HCT116 (cell line): ENCODE results near the gene DDN. TPM values are rescaled to one million over a fixed set of nuclear protein-coding genes. Genes with fewer than 3 reads are reported as not detected.

Experiments
- ATAC-seq: fragments of 200-7000 bp; cut with Tn5 transposase; 2 replicates; pipeline ENCODE4 v1.9.1; 2020; ENCODE audit warnings: mild to moderate bottlenecking, moderate library complexity
- BruUV-seq: library from RNA; stranded (reverse); fragments of 400-500 nt; replicated peaks from 2 replicates; lab custom pipeline; 2021; lab: Mats Ljungman, UMichigan
- CTCF ChIA-PET: fragments of 300-600 bp; sonication (Branson Sonifier 250); formaldehyde crosslinking; loops from one replicate; lab custom pipeline; 2021; ENCODE audit warnings: antibody characterized with exemption; lab: Charles Lee
- POLR2A ChIA-PET: fragments of 300-600, 350-600 bp; sonication (Branson Sonifier 250); formaldehyde crosslinking; loops from one replicate; lab custom pipeline; 2021; ENCODE audit warnings: antibody characterized with exemption; lab: Charles Lee
- RAD21 ChIA-PET, 2 experiments: fragments of 300-600 bp; sonication (Branson Sonifier 250); formaldehyde crosslinking; loops; one replicate each; lab custom pipeline; 2023; ENCODE audit warnings: low total read pairs in 2 of 2; ENCODE audit not compliant: uncharacterized antibody in 2 of 2, unreplicated experiment in 2 of 2, low non-redundant PET in 1 of 2; lab: Charles Lee
- DNase-seq: peaks from one replicate; pipeline ENCODE4 v3.0.0-alpha.2; 2010; ENCODE audit warnings: low read depth, low spot score
- H2AFZ ChIP-seq: fragments of 200-600 bp; shearing (Covaris generic), sonication (generic); 2 replicates; pipeline ENCODE4 v1.6.1; 2017; ENCODE audit warnings: low read depth, mixed run types, mixed read lengths, antibody characterized with exemption, low read length; ENCODE audit not compliant: poor library complexity, severe bottlenecking
- H3K27ac ChIP-seq: 2 replicates; pipeline ENCODE4 v1.5.1; 2012; ENCODE audit warnings: low read depth, low read length
- H3K27me3 ChIP-seq: fragments of 200-600 bp; sonication (generic); 2 replicates; pipeline ENCODE4 v1.6.1; 2016; ENCODE audit warnings: mixed run types, low read length, mixed read lengths; ENCODE audit not compliant: insufficient read depth
- H3K36me3 ChIP-seq, 2 experiments: fragments of 200-500 bp in 1 of 2; fragments of 200-600 bp in 1 of 2; sonication (Bioruptor generic) in 1 of 2; sonication (generic) in 1 of 2; 2 replicates each; pipeline versions ENCODE4 v1.5.1 to v1.6.1; 2014 to 2016; ENCODE audit warnings: low read length in 2 of 2, inconsistent platforms in 1 of 2, mixed read lengths in 1 of 2, mixed run types in 1 of 2; ENCODE audit not compliant: insufficient read depth in 2 of 2, control insufficient read depth in 1 of 2
- H3K4me1 ChIP-seq, 2 experiments: fragments of 200-600 bp in 1 of 2; sonication (generic) in 1 of 2; 2 replicates each; pipeline versions ENCODE4 v1.5.1 to v1.6.1; 2012 to 2017; ENCODE audit warnings: low read length in 2 of 2, inconsistent platforms in 1 of 2, mild to moderate bottlenecking in 1 of 2, mixed read lengths in 1 of 2, mixed run types in 1 of 2, moderate library complexity in 1 of 2; ENCODE audit not compliant: insufficient read depth in 2 of 2, control insufficient read depth in 1 of 2
- H3K4me2 ChIP-seq: fragments of 200-600 bp; sonication (generic); 2 replicates; pipeline ENCODE4 v1.6.1; 2017; ENCODE audit warnings: mixed run types, low read length, mixed read lengths
- H3K4me3 ChIP-seq, 2 experiments: fragments of 200-600 bp in 1 of 2; sonication (generic) in 1 of 2; replicated peaks in 1 of 2; 2 replicates each; pipeline ENCODE4 v1.5.1; 2011 to 2016; ENCODE audit warnings: low read length in 2 of 2, control low read depth in 1 of 2, low read depth in 1 of 2, mild to moderate bottlenecking in 1 of 2, mixed read lengths in 1 of 2, mixed run types in 1 of 2
- H3K79me2 ChIP-seq: fragments of 200-600 bp; sonication (generic); 2 replicates; pipeline ENCODE4 v1.6.1; 2017; ENCODE audit warnings: mild to moderate bottlenecking, mixed run types, low read length, moderate library complexity, mixed read lengths; ENCODE audit not compliant: insufficient read depth
- H3K9ac ChIP-seq: fragments of 200-600 bp; sonication (generic); 2 replicates; pipeline ENCODE4 v1.6.1; 2016; ENCODE audit warnings: low read length, mixed read lengths
- H3K9me2 ChIP-seq: fragments of 200-600 bp; sonication (generic), shearing (Covaris generic); 2 replicates; pipeline ENCODE4 v1.6.1; 2017; ENCODE audit warnings: mixed run types, mild to moderate bottlenecking, moderate library complexity; ENCODE audit not compliant: insufficient read depth
- H3K9me3 ChIP-seq, 2 experiments: fragments of 200-500 bp in 1 of 2; fragments of 200-600 bp in 1 of 2; sonication (Bioruptor generic) in 1 of 2; sonication (generic) in 1 of 2; 2 replicates each; pipeline ENCODE4 v1.6.1; 2014 to 2017; ENCODE audit warnings: low read length in 2 of 2, mixed read lengths in 2 of 2, inconsistent platforms in 1 of 2, low read depth in 1 of 2, mild to moderate bottlenecking in 1 of 2, mixed run types in 1 of 2, moderate library complexity in 1 of 2; ENCODE audit not compliant: control insufficient read depth in 1 of 2, insufficient read depth in 1 of 2
- H4K20me1 ChIP-seq: fragments of 200-600 bp; sonication (generic), shearing (Covaris generic); 2 replicates; pipeline ENCODE4 v1.6.1; 2017; ENCODE audit warnings: mixed run types, mild to moderate bottlenecking, moderate library complexity; ENCODE audit not compliant: insufficient read depth
- ATF3 ChIP-seq: IDR thresholded peaks from 2 replicates; pipeline ENCODE4 v1.6.1; 2012
- ELF1 ChIP-seq: IDR thresholded peaks from 2 replicates; pipeline ENCODE4 v1.6.1; 2012; ENCODE audit warnings: low read depth, borderline replicate concordance
- POLR2A ChIP-seq: IDR thresholded peaks from 2 replicates; pipeline ENCODE4 v1.7.0; 2011; ENCODE audit warnings: borderline replicate concordance; ENCODE audit not compliant: insufficient read depth, insufficient read length; ENCODE audit errors: extremely low read depth
- SP1 ChIP-seq: IDR thresholded peaks from 2 replicates; pipeline ENCODE4 v1.6.1; 2012; ENCODE audit warnings: low read depth
- ZBTB33 ChIP-seq: IDR thresholded peaks from 2 replicates; pipeline ENCODE4 v1.6.1; 2011; ENCODE audit warnings: mild to moderate bottlenecking, low read length, moderate library complexity; ENCODE audit not compliant: insufficient replicate concordance; ENCODE audit errors: extremely low read depth
- intact Hi-C: fragments of 100-400 bp; cut with micrococcal nuclease; formaldehyde crosslinking; loops from 2 replicates; pipeline ENCODE4 v1.10.0; 2022
- total RNA-seq: library from RNA; stranded (reverse); gene quantifications from one replicate; pipeline ENCODE4 v1.2.1, GENCODE V29; 2021; ENCODE audit not compliant: unreplicated experiment

Gene DDN
- total RNA-seq, 1 experiment from 2014 or later: 8.1 TPM

GRCh38 chr12:49027846-49028555 lies 28.8 kb upstream of the DDN start:
- no peaks in the 10 kb centered on the region for H4K20me1 ChIP-seq
- TF ChIP-seq SP1 (no peak), POLR2A (no peak)
- TF ChIP-seq, all 23 proteins: peak for 0
- Histone ChIP-seq H3K9me2 (no peaks in the 10 kb centered on the region), H2AFZ (no peak overlapping the region), H3K27me3 (no peaks in the 10 kb centered on the region), H3K9ac (no peak overlapping the region), H3K4me2 (no peak overlapping the region), H3K9me3 (no peaks in the 10 kb centered on the region), H3K27ac (no peak overlapping the region), H3K4me1 (no peaks in the 10 kb centered on the region), H3K36me3 (peaks cover 40 to 64% of the 10 kb centered on the region in 2 experiments), H3K4me3 (no peak overlapping the region), H3K79me2 (peaks cover 14% of the 10 kb centered on the region; the same call in 1 of the 2 replicates)
- intact Hi-C loops: no loop called here
- BruUV-seq: no TSS peak
- ChIA-PET CTCF (interaction anchor here (2.5 kb wide), 1 partner anchor 16 kb away, joined by 7 read pairs; no protein-coding TSS in a partner anchor), POLR2A (no interaction called here), RAD21 (no interaction called here)
- DNase-seq (no peak), ATAC-seq (no peak)

GRCh38 chr12:49026678-49027480 lies 27.7 kb upstream of the DDN start:
- no TSS peak for BruUV-seq
- Histone ChIP-seq H3K79me2 (peaks cover 14% of the 10 kb centered on the region; the same call in 1 of the 2 replicates), H3K4me2 (no peak overlapping the region), H3K9me2 (no peaks in the 10 kb centered on the region), H4K20me1 (no peaks in the 10 kb centered on the region), H3K4me3 (no peak overlapping the region), H3K9ac (no peak overlapping the region), H3K9me3 (no peaks in the 10 kb centered on the region), H3K4me1 (no peaks in the 10 kb centered on the region), H3K36me3 (peaks cover 43 to 67% of the 10 kb centered on the region in 2 experiments), H2AFZ (no peak overlapping the region), H3K27ac (no peak overlapping the region), H3K27me3 (no peaks in the 10 kb centered on the region)
- CTCF ChIA-PET: interaction anchor here (2.5 kb wide), 1 partner anchor 17 kb away, joined by 7 read pairs; no protein-coding TSS in a partner anchor
- ATAC-seq (no peak), DNase-seq (no peak)
- intact Hi-C loops: no loop called here
- RAD21 ChIA-PET: no interaction called here
- POLR2A ChIA-PET: no interaction called here
- TF ChIP-seq ZBTB33 (no peak), ELF1 (no peak), ATF3 (no peak), SP1 (no peak)
